GM18909 (cell line): ENCODE measurements around the gene PILRB.
"Not testable (repeated sequence)": the region's sequence is repeated elsewhere in the genome, so short reads cannot be mapped to it uniquely, and the experiment has no call there.

Experiments used
- ATAC-seq: cut with Tn5 transposase; IDR thresholded peaks from one replicate; pipeline ENCODE4 v1.9.1; 2021; ENCODE audit warnings: mild to moderate bottlenecking; ENCODE audit not compliant: unreplicated experiment, poor library complexity

PILRB gene

DNA sequence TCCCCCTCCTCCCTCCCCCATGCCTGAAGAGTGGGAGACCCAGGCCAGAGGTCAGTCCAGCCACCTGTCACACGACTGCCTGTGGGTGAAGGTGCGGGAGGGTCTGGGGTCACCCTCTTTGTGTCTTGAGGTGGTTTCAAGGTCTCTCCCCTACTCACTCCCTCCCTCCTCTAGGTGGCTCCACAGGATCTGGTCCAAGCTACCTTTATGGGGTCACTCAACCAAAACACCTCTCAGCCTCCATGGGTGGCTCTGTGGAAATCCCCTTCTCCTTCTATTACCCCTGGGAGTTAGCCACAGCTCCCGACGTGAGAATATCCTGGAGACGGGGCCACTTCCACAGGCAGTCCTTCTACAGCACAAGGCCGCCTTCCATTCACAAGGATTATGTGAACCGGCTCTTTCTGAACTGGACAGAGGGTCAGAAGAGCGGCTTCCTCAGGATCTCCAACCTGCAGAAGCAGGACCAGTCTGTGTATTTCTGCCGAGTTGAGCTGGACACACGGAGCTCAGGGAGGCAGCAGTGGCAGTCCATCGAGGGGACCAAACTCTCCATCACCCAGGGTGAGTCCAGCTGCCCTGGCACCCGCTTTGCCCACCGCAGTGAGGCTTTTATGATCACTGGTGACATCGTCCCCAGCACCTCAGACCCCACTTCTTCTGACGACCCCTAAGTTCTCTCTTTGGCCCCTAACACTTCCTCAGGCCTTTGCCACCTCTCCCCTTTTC is 16.1 kb downstream of the PILRB start:
- ATAC-seq: not testable (repeated sequence)

DNA sequence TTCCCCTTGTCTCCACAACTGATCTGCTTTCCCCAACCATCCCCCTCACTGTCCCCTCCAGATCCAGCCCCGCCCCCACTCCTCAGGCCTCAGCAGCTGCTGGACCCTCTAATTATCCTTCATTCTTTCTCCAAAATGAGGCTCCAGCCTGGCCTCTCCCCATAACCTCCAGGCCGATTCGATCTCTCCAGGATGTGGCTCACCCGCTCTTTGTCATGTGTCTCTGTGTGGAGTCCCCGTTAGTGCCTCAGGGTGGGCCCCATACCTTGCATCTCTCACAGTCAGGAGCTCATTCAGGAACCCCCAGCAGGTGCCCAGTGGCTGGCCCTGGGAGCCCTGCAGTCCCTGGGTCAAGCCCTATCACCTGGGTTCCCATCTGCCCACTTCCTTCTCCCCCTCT is 16.7 kb downstream of the PILRB start:
- ATAC-seq: no peak

DNA sequence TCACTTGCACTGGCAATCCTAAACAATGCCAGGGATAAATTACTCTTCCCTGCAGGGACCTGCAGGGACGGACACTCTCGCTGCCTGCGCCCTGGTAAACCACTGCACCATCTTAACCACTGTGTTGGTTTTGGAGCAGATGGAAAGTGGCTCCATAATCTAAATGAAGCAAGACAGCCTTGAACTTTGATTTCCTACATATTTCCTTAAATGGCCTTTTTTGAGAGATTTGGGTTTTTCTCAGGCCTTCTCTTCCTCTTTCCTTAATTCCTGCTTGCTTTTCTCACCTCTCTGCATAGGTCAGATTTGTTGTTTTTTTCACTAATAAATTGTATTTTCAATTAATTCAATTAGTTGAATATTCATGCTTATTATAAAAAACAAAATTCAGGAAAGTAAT is 18.1 kb downstream of the PILRB start:
- no peak for ATAC-seq

DNA sequence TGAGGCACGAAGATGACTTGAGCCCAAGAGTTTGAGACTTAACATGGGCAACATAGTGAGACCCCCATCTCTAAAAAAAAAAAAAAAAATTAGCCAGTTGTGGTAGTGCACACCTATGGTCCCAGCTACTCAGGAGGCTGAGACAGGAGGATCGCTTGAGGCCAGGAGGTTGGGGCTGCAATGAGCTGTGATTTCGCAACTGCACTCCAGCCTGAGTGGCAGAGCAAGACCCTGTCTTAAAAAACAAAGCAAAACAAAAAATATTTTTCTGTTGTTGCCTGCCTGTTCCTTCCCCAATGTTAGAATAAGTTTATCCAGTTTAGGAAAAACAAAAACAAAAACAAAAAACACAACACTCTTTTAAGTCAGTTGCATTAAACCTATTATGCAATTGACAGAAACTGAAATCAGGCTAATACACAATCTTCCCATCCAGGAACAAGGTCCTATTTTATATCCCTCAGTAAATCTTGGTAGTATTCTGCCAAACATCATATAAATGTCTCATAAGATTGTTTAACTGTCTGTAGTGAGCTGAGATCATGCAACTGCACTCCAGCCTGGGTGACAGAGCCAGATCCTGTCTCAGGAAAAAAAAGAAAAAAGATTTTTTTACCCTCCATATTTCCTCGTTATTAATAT is 20.3 kb downstream of the PILRB start:
- no peak for ATAC-seq

DNA sequence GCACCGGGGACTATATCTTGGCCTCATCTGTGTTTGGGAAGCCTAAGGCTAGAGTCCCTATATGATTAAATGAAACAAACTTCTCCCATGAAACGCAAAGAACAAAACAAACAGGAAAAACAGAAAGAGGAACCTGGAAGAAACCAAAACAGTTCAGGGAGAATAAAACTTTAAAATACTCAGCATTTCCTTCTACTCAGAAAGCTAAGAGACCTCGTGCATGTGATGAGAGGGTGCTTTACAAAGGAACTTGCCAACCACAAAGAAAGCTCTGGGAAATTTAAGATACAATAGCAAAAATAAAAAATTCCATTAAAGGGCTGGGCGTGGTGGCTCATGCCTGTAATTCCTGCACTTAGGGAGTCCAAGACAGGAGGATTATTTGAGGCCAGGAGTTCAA is 22.3 kb downstream of the PILRB start:
- no peak for ATAC-seq

DNA sequence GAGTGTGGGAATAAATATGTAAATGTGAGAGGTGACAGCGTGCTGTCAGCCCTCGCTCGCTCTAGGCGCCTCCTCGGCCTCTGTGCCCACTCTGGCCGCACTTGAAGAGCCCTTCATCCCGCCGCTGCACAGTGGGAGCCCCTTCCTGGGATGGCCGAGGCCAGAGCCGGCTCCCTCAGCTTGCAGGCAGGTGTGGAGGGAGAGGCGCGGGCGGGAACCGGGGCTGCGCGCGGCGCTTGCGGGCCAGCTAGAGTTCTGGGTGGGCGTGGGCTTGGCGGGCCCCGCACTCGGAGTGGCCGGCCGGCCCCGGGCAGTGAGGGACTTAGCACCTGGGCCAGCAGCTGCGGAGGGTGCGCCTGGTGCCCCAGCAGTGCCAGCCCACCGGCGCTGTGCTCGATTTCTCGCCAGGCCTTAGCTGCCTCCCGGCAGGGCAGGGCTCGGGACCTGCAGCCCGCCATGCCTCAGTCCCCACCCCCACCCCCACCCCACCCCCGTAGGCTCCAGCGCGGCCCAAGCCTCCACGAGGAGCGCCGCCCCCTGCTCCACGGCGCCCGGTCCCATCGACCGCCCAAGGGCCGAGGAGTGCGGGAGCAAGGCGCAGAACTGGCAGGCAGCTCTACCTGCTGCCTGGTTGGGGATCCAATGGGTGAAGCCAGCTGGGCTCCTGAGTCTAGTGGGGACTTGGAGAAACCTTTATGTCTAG is 23.8 kb downstream of the PILRB start:
- not testable (repeated sequence) for ATAC-seq

DNA sequence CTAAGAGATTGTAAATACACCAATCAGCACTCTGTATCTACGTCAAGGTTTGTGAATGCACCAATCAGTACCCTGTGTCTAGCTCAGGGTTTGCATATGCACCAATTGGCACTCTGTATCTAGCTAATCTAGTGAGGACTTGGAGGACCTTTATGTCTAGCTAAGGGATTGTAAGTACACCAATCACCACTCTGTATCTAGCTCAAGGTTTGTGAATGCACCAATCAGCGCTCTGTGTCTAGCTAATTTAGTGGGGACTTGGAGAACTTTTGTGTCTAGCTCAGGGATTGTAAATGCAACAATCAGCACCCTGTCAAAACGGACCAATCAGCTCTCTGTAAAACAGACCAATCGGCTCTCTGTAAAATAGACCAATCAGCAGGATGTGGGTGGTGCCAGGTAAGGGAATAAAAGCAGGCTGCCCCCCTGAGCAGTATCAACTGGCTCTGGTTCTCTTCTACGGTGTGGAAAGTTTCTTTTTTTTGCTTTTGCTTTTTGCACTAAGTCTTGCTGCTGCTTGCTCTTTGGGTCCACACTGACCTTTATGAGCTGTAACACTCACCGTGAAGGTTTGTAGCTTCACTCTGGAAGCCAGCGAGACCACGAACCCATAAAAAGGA is 24.4 kb downstream of the PILRB start:
- not testable (repeated sequence) for ATAC-seq

DNA sequence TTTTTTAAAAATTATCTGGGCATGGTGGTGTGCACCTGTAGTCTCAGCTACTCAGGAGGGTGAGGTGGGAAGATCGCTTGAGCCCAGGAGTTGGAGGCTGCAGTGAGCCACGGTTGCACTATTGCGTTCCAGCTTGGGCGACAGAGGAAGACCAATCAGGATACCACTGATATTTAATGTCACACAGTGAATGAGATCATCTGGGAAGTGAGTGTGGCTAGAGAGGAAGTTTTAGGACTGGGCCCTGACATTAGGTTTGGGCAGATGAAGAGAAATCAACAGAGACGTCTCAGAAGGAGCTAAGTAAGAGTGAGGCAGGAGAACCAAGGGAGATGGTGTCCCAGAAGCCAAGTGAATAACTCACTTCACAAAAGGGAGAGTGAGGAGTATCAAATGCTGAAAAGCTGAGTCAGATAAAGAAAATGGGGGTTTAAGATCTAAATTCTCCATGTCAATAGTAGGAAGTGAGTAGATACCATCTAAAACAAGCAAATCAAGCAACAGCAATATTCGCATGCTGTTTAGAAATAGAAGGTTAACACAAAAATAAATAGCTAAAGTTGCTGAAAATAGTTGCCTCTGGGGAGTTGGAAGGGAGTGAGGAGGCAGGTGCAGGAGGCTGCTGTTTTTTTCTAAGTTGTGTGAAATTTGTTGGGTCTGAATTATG is 26.8 kb downstream of the PILRB start:
- ATAC-seq: no peak

DNA sequence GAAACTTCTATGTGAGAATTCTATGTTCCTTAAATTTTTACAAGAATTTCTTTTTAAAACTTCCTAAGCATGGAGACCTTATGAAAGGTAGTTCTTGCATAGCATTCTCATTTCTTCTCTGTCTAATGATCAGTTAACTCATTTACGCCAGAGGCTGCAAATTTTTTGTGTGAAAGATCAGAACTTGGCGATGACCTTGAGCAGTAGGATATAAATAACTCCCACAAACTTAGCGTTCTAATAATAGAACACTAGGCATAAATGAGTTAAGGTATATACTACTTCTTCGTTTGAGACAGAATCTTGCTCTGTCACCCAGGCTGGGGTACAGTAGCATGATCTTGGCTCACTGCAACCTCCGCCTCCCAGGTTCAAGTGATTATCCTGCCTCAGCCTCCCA is 29.0 kb downstream of the PILRB start:
- ATAC-seq: no peak

DNA sequence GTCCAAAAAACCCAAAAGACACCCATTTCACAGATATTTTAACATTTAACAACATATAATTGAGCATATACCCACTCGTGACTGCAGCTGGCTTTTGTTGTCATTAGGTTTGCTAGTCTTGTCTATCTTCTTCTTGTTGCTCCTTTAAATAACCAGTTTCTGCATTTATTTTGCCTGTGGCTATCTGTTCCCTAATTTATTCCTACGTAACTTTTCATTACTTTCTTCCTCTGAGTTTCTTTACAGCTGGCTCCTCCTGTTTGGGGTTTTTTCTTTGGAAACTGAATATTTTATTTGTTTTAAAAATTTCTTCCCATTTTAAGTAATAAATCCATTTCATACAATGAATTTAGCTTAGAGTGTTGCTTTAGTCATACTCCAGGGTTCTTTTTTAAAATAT is 29.8 kb downstream of the PILRB start:
- ATAC-seq: no peak

DNA sequence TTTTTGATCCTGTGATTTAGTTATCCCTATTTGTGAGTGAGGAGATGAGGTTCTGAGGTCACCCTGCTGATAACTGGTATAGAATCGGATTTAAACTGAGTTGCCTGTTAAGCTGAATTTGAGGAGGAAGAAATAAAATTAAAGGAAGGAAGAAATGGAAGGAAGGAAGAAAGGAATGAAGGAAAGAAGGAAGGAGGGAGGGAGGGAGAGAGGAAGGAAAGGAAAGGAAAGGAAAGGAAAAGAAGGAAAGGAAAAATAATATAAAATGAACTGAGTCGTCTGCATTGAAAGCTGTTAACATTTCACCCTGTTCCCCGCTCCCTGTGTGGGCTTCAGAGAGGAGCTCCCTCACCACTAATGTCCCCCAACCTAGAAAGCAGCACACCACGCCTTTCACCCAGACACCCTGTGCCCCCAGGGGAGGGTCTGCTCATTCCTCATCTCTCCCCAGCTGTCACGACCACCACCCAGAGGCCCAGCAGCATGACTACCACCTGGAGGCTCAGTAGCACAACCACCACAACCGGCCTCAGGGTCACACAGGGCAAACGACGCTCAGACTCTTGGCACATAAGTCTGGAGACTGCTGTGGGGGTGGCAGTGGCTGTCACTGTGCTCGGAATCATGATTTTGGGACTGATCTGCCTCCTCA is 31.6 kb downstream of the PILRB start:
- no peak for ATAC-seq

DNA sequence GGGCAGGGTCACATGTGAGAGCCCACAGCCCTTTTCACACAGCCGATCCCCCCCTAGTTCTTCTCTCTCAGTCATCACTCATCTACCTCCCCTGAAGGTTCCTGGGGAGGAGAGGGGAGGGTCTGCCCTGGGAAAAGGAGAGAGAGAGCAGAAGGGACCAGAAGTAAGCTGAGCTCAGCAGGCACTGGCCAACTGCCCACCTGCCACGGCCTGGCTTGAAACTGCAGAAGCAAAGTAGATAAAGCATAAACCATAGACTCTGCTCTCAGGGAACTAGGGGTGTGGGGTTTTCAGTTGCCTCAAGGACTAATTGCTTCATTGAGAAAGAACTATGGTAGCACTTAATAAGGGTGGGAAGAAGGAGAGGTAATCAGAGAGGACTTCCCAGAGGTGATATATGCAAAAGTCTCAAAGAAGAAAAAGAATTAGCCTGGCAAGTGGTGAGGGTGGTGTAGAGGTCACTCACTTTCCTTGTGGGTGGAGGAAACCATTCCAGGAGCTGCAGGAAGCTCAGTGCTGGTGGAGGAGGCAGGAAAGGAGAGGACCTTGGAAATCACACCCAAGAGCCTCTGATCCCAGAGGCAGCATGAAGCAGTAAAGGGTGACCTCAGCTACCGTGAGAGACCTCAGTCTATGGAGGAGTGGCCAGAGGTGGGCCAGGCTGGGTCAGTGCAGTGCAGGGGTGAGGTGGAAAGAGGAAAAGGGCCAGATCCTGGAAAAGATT is 32.5 kb downstream of the PILRB start:
- no peak for ATAC-seq

DNA sequence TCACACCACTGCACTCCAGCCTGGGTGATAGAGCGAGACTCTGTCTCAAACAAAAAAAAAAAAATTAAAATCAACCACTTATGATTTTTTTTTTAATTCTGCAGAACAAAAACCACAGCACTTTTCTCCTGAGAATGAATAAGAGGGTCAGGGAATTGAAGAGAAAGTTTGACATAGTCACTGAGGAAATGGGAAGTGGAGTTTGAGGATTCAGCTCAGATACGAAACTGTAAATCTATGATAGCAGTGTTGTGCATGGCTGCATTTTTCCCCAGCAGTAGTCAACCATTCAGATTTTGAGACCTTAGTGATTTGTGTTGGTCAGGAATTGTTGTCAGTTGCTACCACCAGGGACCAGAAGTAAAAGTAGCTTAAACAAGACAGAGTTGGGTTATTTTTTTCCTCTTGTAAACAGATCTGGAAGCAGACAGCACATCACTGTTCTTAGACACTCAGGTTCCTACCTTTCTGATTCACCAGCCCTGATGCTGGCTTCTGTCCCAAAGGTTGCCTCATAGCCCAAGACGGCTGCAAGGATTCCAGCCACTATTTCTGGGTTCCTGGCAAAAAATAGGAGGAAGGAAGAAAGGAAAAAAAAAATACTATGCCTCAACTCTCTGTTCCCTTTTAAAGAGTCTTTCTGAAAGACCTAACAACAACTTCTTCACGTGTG is 35.5 kb downstream of the PILRB start:
- no peak for ATAC-seq

DNA sequence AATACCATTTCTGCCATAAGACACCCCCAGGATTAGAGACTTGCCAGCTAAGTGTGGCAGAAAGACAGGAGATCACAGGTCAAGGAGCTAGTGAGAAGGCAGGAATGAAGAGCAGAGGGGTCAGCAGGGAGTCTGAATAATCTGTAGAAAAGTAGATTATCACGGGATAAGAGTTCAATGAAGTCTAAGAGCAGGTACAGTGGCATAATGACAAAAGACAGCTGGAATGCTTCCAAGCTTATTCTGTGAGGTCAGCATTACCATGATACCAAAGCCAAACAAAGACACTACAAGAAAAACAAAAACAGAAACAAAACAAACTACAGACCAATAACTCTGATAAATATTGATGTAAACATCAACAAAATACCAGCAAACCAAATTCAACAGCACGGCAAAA is 36.2 kb downstream of the PILRB start:
- ATAC-seq: no peak

DNA sequence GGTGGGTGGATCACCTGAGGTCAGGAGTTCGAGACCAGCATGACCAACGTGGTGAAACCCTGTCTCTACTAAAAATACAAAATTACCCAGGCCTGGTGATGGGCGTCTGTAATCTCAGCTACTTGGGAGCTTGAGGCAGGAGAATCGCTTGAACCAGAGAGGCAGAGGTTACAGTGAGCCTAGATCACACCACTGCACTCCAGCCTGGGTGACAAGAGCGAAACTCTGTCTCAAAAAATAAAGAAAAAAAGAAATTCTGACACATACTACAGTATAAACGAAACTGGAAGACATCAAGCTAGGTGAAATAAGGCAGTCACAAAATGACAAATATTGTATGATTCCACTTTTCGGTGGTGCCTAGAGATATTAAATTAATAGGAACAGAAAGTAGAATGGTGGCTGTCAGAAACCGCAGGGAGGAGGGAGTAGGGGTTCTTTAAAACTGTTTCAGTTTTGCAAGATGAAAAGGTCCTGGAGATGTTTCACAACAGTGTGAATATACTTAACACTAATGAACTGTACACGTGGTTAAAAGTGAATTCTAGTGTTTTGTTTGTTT is 38.6 kb downstream of the PILRB start:
- peak; percentile 86 for ATAC-seq

DNA sequence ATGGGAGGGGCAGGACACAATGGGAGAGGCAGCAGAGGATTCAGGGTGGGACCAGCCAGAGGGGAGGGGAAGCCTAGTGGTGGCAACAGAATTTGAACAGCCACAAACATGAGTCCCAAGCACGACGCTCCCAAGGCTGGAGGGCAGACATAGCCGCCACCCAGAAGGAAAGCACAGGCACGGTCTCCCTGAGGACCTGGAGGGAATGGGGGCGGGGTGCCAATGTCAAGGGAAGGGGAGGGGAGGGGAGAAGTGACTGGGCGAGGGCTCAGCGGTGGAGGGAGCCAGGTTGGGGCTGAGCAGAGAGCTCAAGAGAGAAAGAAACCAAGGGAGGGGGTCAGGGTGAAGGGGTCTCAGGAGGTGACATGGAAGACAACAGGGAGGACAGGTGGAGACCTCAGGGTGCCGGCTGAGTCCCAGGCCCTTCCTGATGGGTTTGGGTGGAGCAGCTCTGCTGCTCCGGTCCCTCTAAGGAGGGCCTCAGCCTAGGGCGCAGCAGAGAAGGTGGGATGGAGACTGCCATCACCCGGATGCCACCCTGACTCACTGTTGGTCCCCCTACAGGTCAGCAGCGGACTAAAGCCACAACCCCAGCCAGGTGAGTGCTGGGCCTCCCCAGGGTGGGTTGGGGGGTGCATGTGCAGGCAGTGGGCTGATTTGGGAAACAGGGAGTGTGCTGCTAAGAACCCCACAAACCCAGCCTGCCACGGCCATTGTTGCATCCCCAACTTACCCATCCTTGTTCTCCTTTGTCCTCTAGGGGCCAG is 39.6 kb downstream of the PILRB start:
- ATAC-seq: no peak

DNA sequence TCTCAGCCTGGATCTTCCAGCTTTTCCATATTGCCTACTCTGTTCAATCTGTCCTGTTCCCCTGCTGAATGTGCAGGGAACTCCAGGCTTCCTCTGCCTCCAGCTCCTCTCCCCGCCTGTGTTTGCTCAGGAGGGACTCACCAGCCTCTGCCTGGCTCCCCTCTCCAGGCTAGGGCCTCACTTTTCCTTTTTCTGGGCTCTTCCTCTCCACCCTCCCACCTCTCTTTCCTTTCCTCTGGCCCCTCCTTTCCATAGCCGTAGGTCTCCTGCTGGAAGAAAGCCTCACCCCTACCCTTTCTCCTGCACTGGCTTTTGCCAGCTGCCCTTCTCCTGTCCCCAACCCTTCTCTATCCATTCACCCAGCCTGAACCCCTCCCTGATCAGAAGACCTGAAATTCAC is 40.3 kb downstream of the PILRB start:
- ATAC-seq: no peak

DNA sequence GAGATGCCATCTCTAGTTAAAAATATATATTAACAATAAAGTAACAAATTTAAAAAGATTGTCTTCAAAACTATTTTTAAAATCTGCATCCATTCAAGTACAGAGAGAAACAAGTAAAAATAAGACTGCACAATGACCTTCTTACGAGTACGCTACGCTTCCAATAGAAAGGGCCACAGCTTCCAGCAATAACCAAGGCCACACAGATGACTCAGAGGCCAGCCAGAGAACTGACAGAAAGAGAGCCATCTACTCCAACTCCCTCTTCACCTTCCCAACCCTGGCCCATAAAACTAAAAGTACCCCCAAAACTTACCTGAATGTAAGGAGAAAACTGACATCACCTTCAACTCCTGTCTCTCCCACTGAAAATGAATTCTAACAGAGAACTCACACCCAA is 42.1 kb downstream of the PILRB start:
- no peak for ATAC-seq
